Immature natural killer cell (primary cell): ENCODE results near the gene SLC9A9. TPM values are rescaled to one million over a fixed set of nuclear protein-coding genes. Genes with fewer than 3 reads are reported as not detected.
"Not testable (repeated sequence)": the region's sequence is repeated elsewhere in the genome, so short reads cannot be mapped to it uniquely, and the experiment has no call there.

Experiments used
- DNase-seq, 3 donors: peaks; one replicate each; pipeline ENCODE4 v3.0.0; 2022; ENCODE audit warnings: mixed read lengths in 1 of 3
- H3K27ac Mint-ChIP-seq, 6 donors: one replicate each; pipeline ENCODE4 v1.8.0; 2020; ENCODE audit warnings: mixed read lengths in 6 of 6, mild to moderate bottlenecking in 5 of 6, inconsistent platforms in 4 of 6, moderate library complexity in 3 of 6
- H3K27me3 Mint-ChIP-seq, 3 donors: one replicate each; pipeline ENCODE4 v1.8.0; 2020 to 2021; ENCODE audit warnings: low read depth in 3 of 3, mild to moderate bottlenecking in 3 of 3, mixed read lengths in 3 of 3, moderate library complexity in 3 of 3, inconsistent platforms in 1 of 3
- H3K36me3 Mint-ChIP-seq, 3 donors: one replicate each; pipeline ENCODE4 v1.8.0; 2020; ENCODE audit warnings: mixed read lengths in 3 of 3, inconsistent platforms in 2 of 3, mild to moderate bottlenecking in 2 of 3
- H3K4me1 Mint-ChIP-seq, 2 donors: one replicate each; pipeline ENCODE4 v1.8.0; 2020; ENCODE audit warnings: inconsistent platforms in 2 of 2, mild to moderate bottlenecking in 2 of 2, mixed read lengths in 2 of 2, moderate library complexity in 1 of 2
- H3K4me3 Mint-ChIP-seq, 5 donors: one replicate each; pipeline ENCODE4 v1.8.0; 2020; ENCODE audit warnings: mild to moderate bottlenecking in 5 of 5, mixed read lengths in 5 of 5, inconsistent platforms in 3 of 5, moderate library complexity in 3 of 5
- H3K9me3 Mint-ChIP-seq, 6 donors: one replicate each; pipeline ENCODE4 v1.8.0; 2020; ENCODE audit warnings: mild to moderate bottlenecking in 6 of 6, mixed read lengths in 6 of 6, inconsistent platforms in 4 of 6, moderate library complexity in 3 of 6
- polyA plus RNA-seq, 3 donors: library from polyadenylated mRNA; unstranded; fragments of 300-500 nt; fragmentation: Illumina TruSeq; gene quantifications; one replicate each; pipeline ENCODE4 v1.2.3, GENCODE V29; 2021

SLC9A9 gene
- polyA plus RNA-seq, 3 donors from 2014 or later, result 17.2 to 21.3 (median 19.7) TPM

- Mint-ChIP-seq H3K27ac (peak overlapping the region in 5 of 6 donors; percentile 46 to 88 (median 60)), H3K4me3 (no peak overlapping the region), H3K4me1 (peaks cover 62 to 74% of the 10 kb centered on the region in 2 donors), H3K9me3 (no peaks in the 10 kb centered on the region), H3K36me3 (peaks cover 0 to 7% (median 0%) of the 10 kb centered on the region in 3 donors), H3K27me3 (peaks cover 0 to 11% (median 1%) of the 10 kb centered on the region in 3 donors)
- DNase-seq, result no peak
Observed at GRCh38 chr3:143286392-143287010, 561.8 kb downstream of the SLC9A9 start.

GRCh38 chr3:143283432-143284128, 564.7 kb downstream of the SLC9A9 start:
- DNase-seq, result no peak
- peaks cover 4 to 17% (median 8%) of the 10 kb centered on the region in 3 donors for H3K27me3 Mint-ChIP-seq
- peak overlapping the region in 1 of 5 donors; percentile 15 for H3K4me3 Mint-ChIP-seq
- H3K36me3 Mint-ChIP-seq, result peaks cover 0 to 3% (median 0%) of the 10 kb centered on the region in 3 donors
- peaks cover 78 to 93% of the 10 kb centered on the region in 2 donors for H3K4me1 Mint-ChIP-seq
- no peaks in the 10 kb centered on the region for H3K9me3 Mint-ChIP-seq
- peak overlapping the region; percentile 95 to 99 (median 96) for H3K27ac Mint-ChIP-seq

GRCh38 chr3:143280984-143281383, 567.3 kb downstream of the SLC9A9 start:
- Mint-ChIP-seq H3K9me3 (peaks cover 0 to 2% (median 0%) of the 10 kb centered on the region in 6 donors), H3K27ac (peak overlapping the region; percentile 95 to 99 (median 96)), H3K4me1 (peaks cover 88 to 100% of the 10 kb centered on the region in 2 donors), H3K36me3 (peaks cover 0 to 3% (median 0%) of the 10 kb centered on the region in 3 donors), H3K4me3 (peak overlapping the region; percentile 59 to 76 (median 73)), H3K27me3 (peaks cover 4 to 16% (median 8%) of the 10 kb centered on the region in 3 donors)
- peak; percentile 85 to 87 (median 86) for DNase-seq

- not testable (repeated sequence) for H3K4me3 Mint-ChIP-seq, H3K36me3 Mint-ChIP-seq, DNase-seq, H3K9me3 Mint-ChIP-seq
- Mint-ChIP-seq H3K4me1 (peaks cover 87 to 96% of the 10 kb centered on the region in 2 donors), H3K27me3 (peaks cover 4 to 14% (median 8%) of the 10 kb centered on the region in 3 donors), H3K27ac (peak overlapping the region in 5 of 6 donors; percentile 19 to 96 (median 62))
Observed at GRCh38 chr3:143279567-143279966, 568.7 kb downstream of the SLC9A9 start.

DNA sequence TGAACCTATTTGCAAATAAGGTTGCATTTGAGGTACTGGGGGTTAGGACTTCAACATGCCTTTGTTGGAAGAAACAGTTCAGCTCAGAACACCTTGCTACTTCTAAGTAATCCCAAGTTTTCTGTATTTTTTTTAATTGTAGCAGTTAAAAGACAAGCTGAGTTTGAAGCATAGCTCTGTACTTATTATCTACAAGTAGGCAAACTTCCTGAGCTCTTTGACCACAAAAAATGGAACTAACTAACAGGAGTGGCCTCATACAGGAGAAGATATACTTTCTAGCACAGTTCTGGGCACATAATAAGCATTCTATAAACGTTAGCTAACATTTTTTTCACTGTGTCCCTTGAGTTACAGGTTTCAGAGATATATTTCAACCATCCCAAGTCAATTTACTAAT, 569.5 kb downstream of the SLC9A9 start:
- Mint-ChIP-seq H3K4me3 (peak overlapping the region in 2 of 5 donors; percentile 17 to 67), H3K27ac (peak overlapping the region; percentile 16 to 86 (median 68)), H3K9me3 (peaks cover 0 to 2% (median 0%) of the 10 kb centered on the region in 6 donors), H3K36me3 (peaks cover 0 to 3% (median 0%) of the 10 kb centered on the region in 3 donors), H3K27me3 (peaks cover 4 to 14% (median 8%) of the 10 kb centered on the region in 3 donors), H3K4me1 (peaks cover 85 to 91% of the 10 kb centered on the region in 2 donors)
- no peak for DNase-seq

DNA sequence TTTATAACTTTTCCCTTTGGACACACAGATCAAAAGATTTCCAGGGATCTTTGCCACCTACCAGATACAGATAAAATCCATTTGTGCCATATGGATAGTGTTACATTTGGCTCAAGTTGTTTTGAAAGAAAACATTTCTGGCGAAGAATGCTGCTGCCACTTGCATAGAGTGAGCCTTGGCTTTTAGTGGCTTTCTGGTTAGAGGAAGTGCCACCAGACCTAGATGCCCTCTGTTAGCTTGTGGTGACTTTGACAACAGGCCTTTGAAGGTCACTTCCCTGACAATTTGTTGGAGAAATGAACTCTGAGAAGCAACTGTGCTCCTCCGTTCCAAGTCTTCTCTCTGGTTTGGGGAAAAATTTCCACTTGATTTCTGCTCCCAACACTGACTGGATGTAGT, 570.7 kb downstream of the SLC9A9 start:
- Mint-ChIP-seq H3K9me3 (peaks cover 0 to 2% (median 0%) of the 10 kb centered on the region in 6 donors), H3K4me3 (peak overlapping the region; percentile 32 to 67 (median 54)), H3K4me1 (peaks cover 73 to 79% of the 10 kb centered on the region in 2 donors), H3K27me3 (peaks cover 2 to 14% (median 8%) of the 10 kb centered on the region in 3 donors), H3K27ac (peak overlapping the region; percentile 16 to 86 (median 68)), H3K36me3 (no peaks in the 10 kb centered on the region)
- DNase-seq, result peak in 2 of 3 donors; percentile 23 to 28

DNA sequence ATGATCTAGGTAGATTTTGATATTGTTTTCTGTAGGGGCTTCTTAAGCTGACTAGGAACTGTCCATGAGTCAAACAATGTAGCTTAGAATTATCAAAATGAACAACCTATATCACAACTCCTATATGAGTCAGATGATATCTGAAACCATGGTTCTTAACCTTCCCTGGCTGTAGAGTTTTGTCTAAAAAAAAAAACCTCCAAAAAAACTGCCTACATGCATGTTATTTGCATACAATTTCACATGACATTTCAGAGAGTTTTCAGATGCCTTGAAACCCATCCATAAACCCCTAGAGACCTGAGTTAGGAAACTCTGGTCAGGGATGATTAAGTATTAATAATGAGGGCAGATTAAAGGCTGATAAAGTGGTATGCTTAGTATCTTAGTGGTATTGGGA, 571.7 kb downstream of the SLC9A9 start:
- H3K27me3 Mint-ChIP-seq, result peaks cover 2 to 9% (median 8%) of the 10 kb centered on the region in 3 donors
- peaks cover 66 to 69% of the 10 kb centered on the region in 2 donors for H3K4me1 Mint-ChIP-seq
- H3K4me3 Mint-ChIP-seq, result peak overlapping the region; percentile 18 to 57 (median 33)
- peak overlapping the region; percentile 3 to 76 (median 54) for H3K27ac Mint-ChIP-seq
- no peak for DNase-seq
- H3K9me3 Mint-ChIP-seq, result peaks cover 0 to 2% (median 0%) of the 10 kb centered on the region in 6 donors
- H3K36me3 Mint-ChIP-seq, result no peaks in the 10 kb centered on the region

- Mint-ChIP-seq H3K36me3 (no peaks in the 10 kb centered on the region), H3K4me1 (peaks cover 48 to 55% of the 10 kb centered on the region in 2 donors), H3K27me3 (peaks cover 0 to 1% (median 0%) of the 10 kb centered on the region in 3 donors)
Observed at GRCh38 chr3:143273975-143274690, 574.1 kb downstream of the SLC9A9 start.

GRCh38 chr3:143271136-143271535, 577.1 kb downstream of the SLC9A9 start:
- no peak overlapping the region for H3K4me3 Mint-ChIP-seq
- H3K27me3 Mint-ChIP-seq, result no peaks in the 10 kb centered on the region
- H3K9me3 Mint-ChIP-seq, result no peaks in the 10 kb centered on the region
- peak overlapping the region; percentile 0 to 36 (median 14) for H3K27ac Mint-ChIP-seq
- H3K4me1 Mint-ChIP-seq, result peaks cover 38 to 47% of the 10 kb centered on the region in 2 donors
- DNase-seq, result no peak
- H3K36me3 Mint-ChIP-seq, result peaks cover 0 to 3% (median 0%) of the 10 kb centered on the region in 3 donors

More at GRCh38 chr3:143273975-143274690, 574.1 kb downstream of the SLC9A9 start:
- DNase-seq, result no peak
- H3K27ac Mint-ChIP-seq, result peak overlapping the region in 3 of 6 donors; percentile 0 to 17 (median 1)
- peaks cover 0 to 2% (median 0%) of the 10 kb centered on the region in 6 donors for H3K9me3 Mint-ChIP-seq
- no peak overlapping the region for H3K4me3 Mint-ChIP-seq

GRCh38 chr3:143269741-143270140, 578.5 kb downstream of the SLC9A9 start:
- Mint-ChIP-seq H3K27ac (peak overlapping the region in 5 of 6 donors; percentile 46 to 77 (median 65)), H3K27me3 (no peaks in the 10 kb centered on the region), H3K36me3 (peaks cover 0 to 3% (median 0%) of the 10 kb centered on the region in 3 donors), H3K4me1 (peaks cover 39 to 48% of the 10 kb centered on the region in 2 donors), H3K4me3 (no peak overlapping the region), H3K9me3 (no peaks in the 10 kb centered on the region)
- no peak for DNase-seq

- no peaks in the 10 kb centered on the region for H3K27me3 Mint-ChIP-seq
- no peak overlapping the region for H3K4me3 Mint-ChIP-seq
- peaks cover 50 to 56% of the 10 kb centered on the region in 2 donors for H3K4me1 Mint-ChIP-seq
- no peak for DNase-seq
- H3K9me3 Mint-ChIP-seq, result no peaks in the 10 kb centered on the region
- peaks cover 0 to 3% (median 0%) of the 10 kb centered on the region in 3 donors for H3K36me3 Mint-ChIP-seq
- H3K27ac Mint-ChIP-seq, result peak overlapping the region in 4 of 6 donors; percentile 22 to 60 (median 39)
Observed at GRCh38 chr3:143267989-143268388, 580.3 kb downstream of the SLC9A9 start.

DNA sequence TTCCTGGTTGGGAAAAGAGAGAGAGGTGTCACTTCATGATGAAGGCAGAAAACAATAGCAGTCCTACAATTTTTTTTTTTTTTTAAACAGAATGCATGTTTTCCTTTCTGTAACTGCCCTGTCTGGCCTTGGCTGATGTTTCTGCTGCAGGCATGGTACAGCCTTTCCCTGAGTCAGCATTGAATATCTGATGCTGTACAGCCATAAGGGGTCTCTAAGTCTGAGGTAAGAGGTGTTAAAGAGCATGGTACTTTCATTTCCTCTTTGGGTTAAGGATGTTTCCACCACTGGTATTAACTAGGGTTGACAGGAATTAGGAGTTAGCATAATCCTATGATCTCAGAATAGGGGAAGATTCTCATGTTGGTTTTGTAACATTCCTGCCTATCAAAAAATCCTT, 581.3 kb downstream of the SLC9A9 start:
- Mint-ChIP-seq H3K4me3 (peak overlapping the region; percentile 47 to 60 (median 53)), H3K27ac (peak overlapping the region in 5 of 6 donors; percentile 30 to 83 (median 54))

GRCh38 chr3:143266511-143266910, 581.8 kb downstream of the SLC9A9 start:
- Mint-ChIP-seq H3K36me3 (peaks cover 0 to 3% (median 0%) of the 10 kb centered on the region in 3 donors), H3K4me3 (peak overlapping the region; percentile 47 to 60 (median 53)), H3K4me1 (peaks cover 47 to 56% of the 10 kb centered on the region in 2 donors), H3K9me3 (no peaks in the 10 kb centered on the region), H3K27me3 (peaks cover 0 to 1% (median 0%) of the 10 kb centered on the region in 3 donors), H3K27ac (peak overlapping the region in 4 of 6 donors; percentile 51 to 83 (median 65))
- DNase-seq, result no peak

More for the DNA sequence above, 581.3 kb downstream of the SLC9A9 start:
- peaks cover 0 to 3% (median 0%) of the 10 kb centered on the region in 3 donors for H3K36me3 Mint-ChIP-seq
- H3K4me1 Mint-ChIP-seq, result peaks cover 50 to 56% of the 10 kb centered on the region in 2 donors
- no peaks in the 10 kb centered on the region for H3K9me3 Mint-ChIP-seq
- DNase-seq, result peak; percentile 34 to 45 (median 42)
- no peaks in the 10 kb centered on the region for H3K27me3 Mint-ChIP-seq
